ENCODE measurements around the gene LOXL3.

- TF ChIP-seq CTCF (IDR thresholded peaks at IDR 0.05) (no peak), CHD2 (IDR thresholded peaks at IDR 0.05; ENCODE audit: low read length, partially characterized antibody) (no peak), TAF1 (IDR thresholded peaks at IDR 0.05; ENCODE audit: borderline replicate concordance, low read depth, low read length) (no peak), GABPA (IDR thresholded peaks at IDR 0.05; ENCODE audit: low read depth) (no peak), USF2 (IDR thresholded peaks at IDR 0.05; ENCODE audit: borderline replicate concordance, low read depth, low read length) (no peak), SMC3 (IDR thresholded peaks at IDR 0.05; ENCODE audit: low read depth, low read length) (no peak), TEAD4 (IDR thresholded peaks at IDR 0.05; ENCODE audit: borderline replicate concordance, insufficient read depth) (no peak), MXI1 (IDR thresholded peaks at IDR 0.05; ENCODE audit: low read depth, low read length) (0 out of 2 replicates have a peak, but pooled peaks have one; percentile 8), RCOR1 (IDR thresholded peaks at IDR 0.05; ENCODE audit: low read length) (no peak), MAX (IDR thresholded peaks at IDR 0.05; ENCODE audit: low read depth) (no peak), EP300 (IDR thresholded peaks at IDR 0.05; ENCODE audit: borderline replicate concordance in 1 of 2, low read depth in 1 of 2, low read length in 1 of 2) (no peak), EZH2phosphoT487 (IDR thresholded peaks at IDR 0.05; ENCODE audit: borderline replicate concordance, low read depth) (no peak), POLR2AphosphoS5 (IDR thresholded peaks at IDR 0.05; ENCODE audit: low read depth, low read length) (no peak), RXRA (IDR thresholded peaks at IDR 0.05; ENCODE audit: borderline replicate concordance, low read depth) (no peak)
These were observed 1.2 kb upstream of the LOXL3 start for GRCh38 chr2:74554820-74555531.
